NCI-H1436 treated with DMSO at 0.1 percent for 48 hours (cell line): ENCODE measurements around the gene HYI.
"Not testable (repeated sequence)": the region's sequence is repeated elsewhere in the genome, so short reads cannot be mapped to it uniquely, and the experiment has no call there.

Experiments
- DNase-seq: peaks from one replicate; lab custom pipeline; 2025; lab: John Stamatoyannopoulos, UW

HYI gene

GRCh38 chr1:43427524-43427923 is 26.2 kb downstream of the HYI start:
- DNase-seq, result no peak

- no peak for DNase-seq
Observed at GRCh38 chr1:43426221-43426620, 27.5 kb downstream of the HYI start.

- no peak for DNase-seq
Observed at GRCh38 chr1:43425045-43425444, 28.7 kb downstream of the HYI start.

- no peak for DNase-seq
Observed at GRCh38 chr1:43423672-43424550, 29.8 kb downstream of the HYI start.

GRCh38 chr1:43422995-43423671 is 30.6 kb downstream of the HYI start:
- DNase-seq, result no peak

- DNase-seq, result no peak
Observed at GRCh38 chr1:43421976-43422750, 31.6 kb downstream of the HYI start.

- DNase-seq, result no peak
Observed at GRCh38 chr1:43421396-43421795, 32.3 kb downstream of the HYI start.

GRCh38 chr1:43420874-43421273 is 32.9 kb downstream of the HYI start:
- DNase-seq, result no peak

- no peak for DNase-seq
Observed at GRCh38 chr1:43419627-43420425, 33.9 kb downstream of the HYI start.

GRCh38 chr1:43418858-43419257 is 34.9 kb downstream of the HYI start:
- DNase-seq, result no peak

GRCh38 chr1:43415901-43416300 is 37.8 kb downstream of the HYI start:
- DNase-seq, result no peak

GRCh38 chr1:43414634-43415223 is 39.0 kb downstream of the HYI start:
- no peak for DNase-seq

GRCh38 chr1:43413426-43413825 is 40.3 kb downstream of the HYI start:
- DNase-seq, result not testable (repeated sequence)

GRCh38 chr1:43410571-43410970 is 43.2 kb downstream of the HYI start:
- no peak for DNase-seq

GRCh38 chr1:43405876-43406234 is 47.9 kb downstream of the HYI start:
- no peak for DNase-seq

GRCh38 chr1:43405219-43405875 is 48.4 kb downstream of the HYI start:
- no peak for DNase-seq

- DNase-seq, result no peak
Observed at GRCh38 chr1:43404353-43404752, 49.4 kb downstream of the HYI start.

- no peak for DNase-seq
Observed at GRCh38 chr1:43402089-43402865, 51.5 kb downstream of the HYI start.
